ENCODE results near the gene IER5.
"Not testable (repeated sequence)": the region's sequence is repeated elsewhere in the genome, so short reads cannot be mapped to it uniquely, and the experiment has no call there.

Gene IER5

DNA sequence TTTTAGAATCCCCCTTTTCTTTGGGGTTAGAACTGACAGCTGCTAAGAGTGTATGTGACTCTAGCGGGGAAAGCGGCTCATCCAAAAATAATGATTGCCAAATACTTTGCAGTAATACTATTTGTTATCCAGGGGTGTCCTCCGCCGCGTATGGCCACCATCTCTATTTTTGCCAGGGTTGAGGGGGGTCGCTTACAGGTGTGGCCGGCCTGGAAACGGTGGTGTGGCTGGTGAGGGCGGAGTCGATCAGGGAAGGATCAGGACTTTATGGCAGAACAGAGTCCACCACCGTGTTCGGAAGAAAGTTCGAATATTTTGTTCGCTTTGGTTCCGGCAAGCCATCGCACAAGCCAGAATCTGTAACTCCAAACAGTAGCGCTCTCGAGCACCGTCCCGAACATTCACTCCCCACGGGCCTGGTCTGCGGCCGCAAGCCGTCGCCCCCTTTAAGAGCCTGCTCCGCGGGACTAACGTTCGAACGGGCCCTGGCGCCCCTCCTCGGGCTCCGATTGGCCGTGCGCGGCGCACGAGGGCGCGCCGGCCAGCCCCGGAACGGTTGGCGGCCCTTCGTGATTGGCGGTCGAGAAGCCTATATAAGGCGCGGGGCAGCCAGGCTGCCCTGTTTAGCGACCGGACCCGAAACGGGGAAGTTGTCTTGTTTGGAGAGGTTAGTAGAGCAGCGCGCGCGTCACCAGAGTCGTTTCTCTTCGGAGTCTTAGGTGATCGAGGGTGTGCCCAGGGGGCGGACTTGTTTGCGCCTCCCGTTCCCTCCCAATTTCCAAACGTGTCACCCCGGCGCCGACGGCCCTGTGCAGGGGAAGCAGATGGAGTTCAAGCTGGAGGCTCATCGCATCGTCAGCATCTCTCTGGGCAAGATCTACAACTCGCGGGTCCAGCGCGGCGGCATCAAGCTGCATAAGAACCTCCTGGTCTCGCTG, at the start of gene IER5:
Gene IER5, plus strand, starts transcription at position 622 of the 938 bp plus-strand sequence. Its CDS starts 203 bp downstream, at position 825.
- peak; percentile 97 for DNase-seq (ENCODE audit: low read depth)

GRCh38 chr1:181040284-181040865, 48.1 kb upstream of the IER5 start:
- no peak for DNase-seq (ENCODE audit: low read depth)

DNA sequence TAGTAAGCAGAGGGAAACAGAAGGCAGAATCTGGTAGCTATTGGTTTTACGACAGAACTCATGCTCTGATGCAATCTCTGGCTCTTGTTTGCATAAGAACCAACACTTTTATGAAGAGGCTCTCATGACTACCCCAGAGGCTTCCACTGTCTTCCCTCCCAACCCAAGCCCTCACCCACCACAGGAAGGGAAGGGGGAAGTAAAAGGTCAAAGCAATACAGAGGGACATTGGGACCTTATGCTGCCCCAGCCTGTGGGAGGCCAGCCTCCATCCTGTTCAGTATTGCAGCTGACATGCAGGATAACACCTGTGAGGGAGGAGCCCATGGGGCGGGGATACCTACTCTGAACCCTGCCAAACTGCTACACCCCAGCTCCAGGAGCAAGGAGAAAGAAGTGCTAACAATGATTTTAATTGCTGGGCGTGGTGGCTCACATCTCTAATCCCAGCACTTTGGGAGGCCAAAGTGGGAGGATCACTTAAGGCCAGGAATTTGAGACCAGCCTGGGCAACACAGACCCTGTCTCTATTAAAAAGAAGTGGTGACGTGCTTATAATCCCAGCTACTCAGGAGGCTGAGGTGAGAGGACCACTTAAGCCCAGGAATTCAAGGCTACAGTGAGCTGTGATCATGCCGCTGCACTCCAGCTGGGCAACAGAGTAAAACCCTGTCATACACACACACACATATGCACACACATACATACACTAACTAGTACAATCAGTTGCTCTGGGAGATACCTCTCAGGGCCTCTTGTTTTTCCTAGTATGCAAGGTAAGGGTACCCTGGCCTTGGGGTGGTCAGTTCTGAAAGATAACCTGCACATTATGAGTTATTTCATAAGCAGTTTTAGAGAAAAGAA, 45.2 kb upstream of the IER5 start:
- DNase-seq (ENCODE audit: low read depth), result no peak

DNA sequence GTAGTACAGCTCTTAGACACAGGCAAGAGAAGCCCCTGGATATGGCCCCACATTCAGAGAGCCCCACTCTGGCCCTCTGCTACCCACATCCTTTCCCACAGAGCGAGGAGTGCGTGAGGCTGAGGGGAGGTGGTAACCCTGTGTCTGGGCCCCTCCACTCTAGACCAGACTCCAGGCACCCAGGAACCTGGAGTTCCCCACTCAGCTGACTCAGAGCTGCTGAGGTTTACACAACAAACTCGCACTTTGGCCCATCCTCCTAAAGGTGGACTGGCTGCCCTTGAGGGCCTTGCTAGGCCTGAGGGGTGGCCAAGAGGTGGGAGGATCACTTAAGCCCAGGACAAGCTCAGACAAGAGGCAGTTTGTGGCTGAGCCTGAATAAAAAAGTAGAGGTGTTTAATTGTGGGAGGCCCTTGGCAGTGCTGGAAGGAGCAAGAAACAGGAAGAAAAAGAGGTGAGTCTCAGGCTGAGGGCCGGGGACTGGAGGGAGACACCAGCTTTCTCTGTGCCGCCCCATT, 44.0 kb upstream of the IER5 start:
- peak; percentile 55 for DNase-seq (ENCODE audit: low read depth)

GRCh38 chr1:181045946-181046345, 42.6 kb upstream of the IER5 start:
- DNase-seq (ENCODE audit: low read depth), result not testable (repeated sequence)

- DNase-seq (ENCODE audit: low read depth), result no peak
These were observed 39.1 kb upstream of the IER5 start for GRCh38 chr1:181049378-181049777.

- no peak for DNase-seq (ENCODE audit: low read depth)
These were observed 37.6 kb upstream of the IER5 start for GRCh38 chr1:181050922-181051321.

GRCh38 chr1:181056560-181056959, 31.9 kb upstream of the IER5 start:
- DNase-seq (ENCODE audit: low read depth), result no peak

GRCh38 chr1:181057079-181057478, 31.4 kb upstream of the IER5 start:
- no peak for DNase-seq (ENCODE audit: low read depth)

GRCh38 chr1:181059435-181059834, 29.1 kb upstream of the IER5 start:
- no peak for DNase-seq (ENCODE audit: low read depth)

GRCh38 chr1:181060066-181060465, 28.4 kb upstream of the IER5 start:
- no peak for DNase-seq (ENCODE audit: low read depth)

GRCh38 chr1:181060947-181061346, 27.6 kb upstream of the IER5 start:
- not testable (repeated sequence) for DNase-seq (ENCODE audit: low read depth)

DNA sequence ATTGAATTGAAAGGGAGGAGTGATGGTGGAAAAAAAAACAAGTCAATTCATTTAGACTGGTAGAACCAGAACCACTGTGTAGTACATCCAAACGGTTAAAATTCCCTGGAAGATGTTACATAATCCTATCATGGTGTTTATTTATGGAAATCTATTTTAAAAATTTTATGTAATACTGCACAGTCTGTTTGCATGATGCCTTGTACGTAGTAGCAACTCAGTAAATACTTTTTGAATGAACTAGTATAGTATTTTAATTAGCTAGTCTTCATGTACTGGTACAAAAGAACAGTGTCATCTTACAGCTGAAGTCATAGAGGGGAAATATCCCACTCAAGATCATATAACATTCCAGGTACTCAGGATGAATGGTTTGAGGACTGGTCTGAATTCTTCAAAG, 27.0 kb upstream of the IER5 start:
- DNase-seq (ENCODE audit: low read depth), result no peak

DNA sequence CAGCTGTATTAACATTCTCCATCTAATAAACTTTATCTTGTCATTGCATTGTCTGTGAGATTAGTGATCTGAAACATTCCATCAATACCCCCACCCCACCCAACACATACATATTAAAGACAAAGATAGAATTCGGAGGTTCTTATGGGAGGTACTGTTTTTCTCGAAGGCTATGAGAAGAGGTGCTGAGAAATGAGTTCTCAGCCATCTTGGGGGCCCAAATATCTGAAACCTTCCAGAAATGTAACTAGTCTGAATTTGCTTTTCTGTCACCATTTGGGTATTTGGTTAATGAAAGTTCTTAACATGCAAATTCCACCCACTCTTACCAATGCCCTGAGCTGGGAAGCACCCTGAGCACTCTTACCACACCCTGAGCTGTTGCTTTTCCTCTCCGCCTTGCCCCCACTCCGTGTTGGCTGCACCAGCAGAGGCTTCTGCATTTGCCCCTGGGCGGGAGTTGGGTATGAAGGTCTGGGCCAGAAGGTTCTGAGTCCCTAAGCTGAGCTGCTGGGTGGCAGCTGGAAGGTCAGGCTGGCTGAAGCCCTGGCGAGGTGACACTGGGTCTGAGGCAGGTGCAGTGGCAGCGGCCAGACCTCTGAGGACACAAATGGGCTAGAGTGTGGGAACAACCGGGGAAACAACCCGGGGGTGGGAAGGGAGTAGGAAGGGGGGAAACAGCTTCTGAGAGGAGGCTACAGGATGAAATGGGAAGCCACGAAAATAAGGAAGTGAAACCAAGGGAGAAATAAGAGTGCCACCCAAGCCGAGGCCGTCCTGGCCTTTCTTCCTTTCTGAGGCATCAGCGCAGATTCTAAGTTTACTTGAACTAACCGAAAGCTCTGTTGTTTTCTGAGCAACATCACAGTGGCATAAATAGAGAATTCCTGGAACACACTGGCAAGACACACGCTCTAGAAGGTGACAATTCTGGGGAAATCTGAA, 26.3 kb upstream of the IER5 start:
- DNase-seq (ENCODE audit: low read depth), result no peak

DNA sequence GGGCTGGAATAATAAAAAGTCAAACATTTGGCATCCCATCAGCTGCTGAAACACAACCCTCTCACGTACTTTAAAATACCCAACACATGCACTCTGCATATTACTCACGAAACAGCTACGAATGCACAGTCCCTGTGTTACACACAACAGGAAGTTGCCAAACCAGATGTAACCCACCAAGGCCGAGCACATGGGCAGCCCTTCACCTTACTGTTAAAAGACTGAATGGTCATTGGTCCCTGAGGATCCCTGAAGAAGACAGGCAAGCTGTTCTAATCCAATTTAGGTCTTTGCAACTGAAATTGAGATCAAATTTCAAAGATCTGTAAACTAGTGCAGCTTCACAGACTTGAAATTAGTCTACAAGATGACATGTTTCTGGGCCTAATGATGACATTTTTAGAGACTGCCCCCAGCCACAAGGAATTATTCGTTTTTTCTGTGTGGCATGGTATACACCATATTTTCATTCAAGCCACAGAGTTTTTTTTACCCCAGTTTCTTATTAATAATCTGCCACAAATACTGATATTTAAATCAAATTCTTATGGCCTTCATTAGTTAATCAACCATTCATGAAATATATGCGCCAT, 25.6 kb upstream of the IER5 start:
- peak; percentile 69 for DNase-seq (ENCODE audit: low read depth)

GRCh38 chr1:181064011-181064623, 24.4 kb upstream of the IER5 start:
- no peak for DNase-seq (ENCODE audit: low read depth)

DNA sequence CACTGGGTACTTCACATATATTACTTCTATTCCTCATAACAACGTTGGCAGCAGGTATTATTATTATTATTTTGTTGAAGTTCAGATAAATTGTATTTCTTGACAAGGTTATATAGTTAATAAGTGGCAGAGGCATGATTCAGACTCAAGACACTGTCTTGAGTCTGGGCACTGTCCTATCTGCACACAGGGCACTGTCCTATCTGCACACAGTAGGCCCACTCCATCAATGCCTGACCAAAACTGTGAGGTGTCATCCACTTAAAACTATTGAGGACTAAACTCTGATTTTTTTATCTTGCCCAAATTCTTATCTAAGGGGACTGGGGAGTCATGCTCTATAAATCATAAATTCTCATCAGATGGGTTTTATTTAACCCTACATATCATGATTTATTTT, 23.8 kb upstream of the IER5 start:
- DNase-seq (ENCODE audit: low read depth), result no peak

GRCh38 chr1:181073638-181074037, 14.9 kb upstream of the IER5 start:
- DNase-seq (ENCODE audit: low read depth), result peak; percentile 73

- DNase-seq (ENCODE audit: low read depth), result no peak
These were observed 12.6 kb upstream of the IER5 start for GRCh38 chr1:181075766-181076350.

DNA sequence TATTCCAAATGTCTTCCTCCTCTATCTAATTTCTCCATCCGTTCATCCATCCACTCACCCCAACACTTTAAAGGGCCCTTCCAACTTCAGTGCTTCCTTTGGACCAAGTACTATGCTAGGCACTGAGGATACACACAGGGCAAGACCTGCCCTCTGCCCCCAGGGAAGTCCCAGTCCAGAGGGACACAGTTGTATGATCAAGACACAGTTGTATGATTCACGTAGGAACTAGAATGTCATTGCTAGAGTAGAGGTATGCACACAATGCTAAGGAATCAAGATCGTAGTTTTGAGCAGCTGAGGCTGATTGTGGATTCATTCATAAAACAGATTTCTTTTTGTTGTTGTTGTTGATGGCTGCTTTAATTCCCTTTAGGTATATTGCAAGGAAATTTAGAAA, 11.6 kb upstream of the IER5 start:
- DNase-seq (ENCODE audit: low read depth), result no peak
